HG03064 (cell line): Measurements from ENCODE around the gene INPP5D.

Source experiments
- ATAC-seq: cut with Tn5 transposase; IDR thresholded peaks from one replicate; pipeline ENCODE4 v1.9.1; 2021; ENCODE audit warnings: low read depth; ENCODE audit not compliant: unreplicated experiment

Gene INPP5D

GRCh38 chr2:233031556-233032500 is 28.3 kb upstream of the INPP5D start:
- no peak for ATAC-seq

GRCh38 chr2:233032551-233033320 is 27.4 kb upstream of the INPP5D start, which contains the start of gene NEU2:
TSS of gene NEU2 (plus strand) at chr2:233032672. CDS start at chr2:233032672, 0 bp downstream.
- ATAC-seq, result no peak

- ATAC-seq, result no peak
These were observed 26.5 kb upstream of the INPP5D start for GRCh38 chr2:233033672-233034071.

DNA sequence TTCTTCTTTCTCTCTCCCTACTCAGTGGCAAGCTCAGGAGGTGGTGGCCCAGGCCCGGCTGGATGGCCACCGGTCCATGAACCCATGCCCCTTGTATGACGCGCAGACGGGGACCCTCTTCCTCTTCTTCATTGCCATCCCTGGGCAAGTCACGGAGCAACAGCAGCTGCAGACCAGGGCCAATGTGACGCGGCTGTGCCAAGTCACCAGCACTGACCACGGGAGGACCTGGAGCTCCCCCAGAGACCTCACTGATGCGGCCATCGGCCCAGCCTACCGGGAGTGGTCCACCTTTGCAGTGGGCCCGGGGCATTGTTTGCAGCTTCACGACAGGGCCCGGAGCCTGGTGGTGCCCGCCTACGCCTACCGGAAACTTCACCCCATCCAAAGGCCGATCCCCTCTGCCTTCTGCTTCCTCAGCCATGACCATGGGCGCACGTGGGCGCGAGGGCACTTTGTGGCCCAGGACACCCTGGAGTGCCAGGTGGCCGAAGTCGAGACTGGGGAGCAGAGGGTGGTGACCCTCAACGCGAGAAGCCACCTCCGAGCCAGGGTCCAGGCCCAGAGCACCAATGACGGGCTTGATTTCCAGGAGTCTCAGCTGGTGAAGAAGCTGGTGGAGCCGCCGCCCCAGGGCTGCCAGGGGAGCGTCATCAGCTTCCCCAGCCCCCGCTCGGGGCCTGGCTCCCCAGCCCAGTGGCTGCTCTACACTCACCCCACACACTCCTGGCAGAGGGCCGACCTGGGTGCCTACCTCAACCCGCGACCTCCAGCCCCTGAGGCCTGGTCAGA is 25.9 kb upstream of the INPP5D start:
- ATAC-seq, result no peak

DNA sequence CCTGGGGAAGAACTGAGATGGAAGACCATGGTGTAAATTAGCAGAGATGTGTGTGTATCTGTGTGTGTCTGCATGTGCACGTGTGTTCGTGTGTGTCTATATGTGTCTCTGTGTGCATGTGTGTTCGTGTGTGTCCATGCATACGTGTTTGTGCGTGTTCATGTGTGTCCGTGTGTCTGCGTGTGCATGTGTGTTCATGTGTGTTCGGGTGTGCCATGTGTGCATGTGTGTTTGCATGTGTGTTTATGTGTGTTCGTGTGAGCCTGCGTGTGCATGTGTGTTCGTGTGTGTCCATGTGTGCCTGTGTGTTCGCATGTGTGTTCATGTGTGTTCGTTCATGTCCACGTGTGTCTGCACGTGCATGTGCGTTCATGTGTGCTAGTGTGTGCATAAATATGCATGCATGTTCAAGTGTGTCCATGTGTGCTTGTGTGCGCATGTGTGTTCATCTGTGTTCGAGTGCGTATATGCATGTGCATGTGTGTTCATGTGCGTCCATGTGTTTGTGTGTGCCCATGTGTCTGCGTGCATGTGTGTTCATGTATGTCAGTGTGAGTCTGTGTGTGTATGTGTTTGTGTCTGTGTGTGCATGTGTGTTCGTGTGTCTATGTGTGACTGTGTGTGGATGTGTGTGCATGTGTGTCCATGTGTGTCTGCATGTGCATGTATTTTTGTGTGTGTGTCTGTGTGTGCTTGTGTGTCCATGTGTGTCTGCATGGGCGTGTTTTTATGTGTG is 24.5 kb upstream of the INPP5D start:
- ATAC-seq, result no peak

DNA sequence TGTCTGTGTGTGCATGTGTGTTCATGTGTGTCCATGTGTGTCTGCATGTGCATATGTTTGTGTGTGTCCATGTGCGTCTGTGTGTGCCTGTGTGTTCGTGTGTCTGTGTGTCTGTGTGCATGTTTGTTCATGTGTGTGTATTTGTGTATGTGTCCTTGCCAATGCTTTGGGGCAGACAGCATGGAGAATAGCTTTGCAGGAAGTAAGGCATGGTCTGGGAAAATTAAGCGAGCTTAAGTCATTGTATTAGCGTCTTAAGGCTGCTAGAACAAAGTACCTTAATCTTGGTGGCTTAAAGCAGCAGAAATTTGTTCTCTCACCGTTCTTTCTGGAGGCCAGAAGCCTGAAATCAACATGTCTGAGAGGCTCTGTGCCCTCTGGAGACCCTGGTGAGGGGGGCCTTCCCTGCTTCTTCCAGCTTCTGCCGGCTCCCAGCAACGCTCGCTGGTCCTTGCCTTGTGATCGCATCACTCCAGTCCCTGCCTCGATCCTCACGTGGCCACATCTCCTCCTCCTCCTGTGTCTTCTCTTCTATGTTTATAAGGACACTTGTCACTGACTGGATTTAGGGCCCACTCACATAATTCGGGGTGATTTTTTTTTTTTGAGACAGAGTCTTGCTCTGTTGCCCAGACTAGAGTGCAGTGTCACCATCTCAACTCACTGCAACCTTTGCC is 23.8 kb upstream of the INPP5D start:
- no peak for ATAC-seq

DNA sequence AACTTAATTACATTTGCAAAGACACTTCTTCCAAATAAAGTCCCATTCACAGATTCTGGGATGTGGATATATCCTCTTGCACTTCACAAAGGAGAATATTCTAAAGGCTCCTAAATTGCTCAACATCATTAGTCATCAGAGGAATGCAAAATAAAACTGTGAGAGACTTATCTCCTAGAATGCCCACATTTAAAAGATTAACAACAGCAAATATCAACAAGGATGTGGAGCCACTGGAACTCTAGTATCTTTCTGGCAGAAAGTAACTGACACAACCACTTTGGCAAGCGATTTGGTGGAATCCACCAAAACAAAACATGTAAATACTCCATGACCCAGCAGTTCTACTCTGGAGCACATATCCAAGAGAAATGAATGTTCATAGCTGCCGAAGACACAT is 23.1 kb upstream of the INPP5D start:
- ATAC-seq, result no peak

DNA sequence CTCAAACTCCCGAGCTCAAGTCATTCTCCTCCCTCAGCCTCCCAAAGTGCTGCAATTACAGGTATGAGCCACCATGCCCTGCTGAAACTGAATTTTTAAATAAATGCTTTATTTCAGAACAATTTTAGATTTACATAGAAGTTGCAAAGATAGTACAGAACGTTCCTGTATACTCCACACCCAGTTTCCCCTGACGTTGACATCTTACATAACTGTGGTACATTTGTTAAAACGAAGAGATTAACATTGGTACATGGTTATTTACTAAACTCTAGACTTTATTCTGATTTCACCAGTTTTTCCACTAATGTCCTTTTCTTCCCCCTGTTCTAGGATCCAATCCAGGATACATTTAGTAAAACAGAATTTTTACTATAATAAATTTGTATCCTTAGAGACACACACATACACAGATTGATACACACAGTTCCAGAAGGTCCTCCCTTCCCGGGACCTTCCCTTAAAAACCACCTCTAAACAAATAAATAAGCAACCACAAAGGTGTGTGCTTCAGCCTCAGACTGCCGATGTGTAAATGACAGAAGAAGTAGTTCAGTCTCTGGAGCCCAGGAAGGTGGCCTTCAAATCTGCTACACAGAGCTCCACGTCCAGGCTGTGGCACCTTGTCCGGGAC is 20.8 kb upstream of the INPP5D start:
- ATAC-seq, result no peak

DNA sequence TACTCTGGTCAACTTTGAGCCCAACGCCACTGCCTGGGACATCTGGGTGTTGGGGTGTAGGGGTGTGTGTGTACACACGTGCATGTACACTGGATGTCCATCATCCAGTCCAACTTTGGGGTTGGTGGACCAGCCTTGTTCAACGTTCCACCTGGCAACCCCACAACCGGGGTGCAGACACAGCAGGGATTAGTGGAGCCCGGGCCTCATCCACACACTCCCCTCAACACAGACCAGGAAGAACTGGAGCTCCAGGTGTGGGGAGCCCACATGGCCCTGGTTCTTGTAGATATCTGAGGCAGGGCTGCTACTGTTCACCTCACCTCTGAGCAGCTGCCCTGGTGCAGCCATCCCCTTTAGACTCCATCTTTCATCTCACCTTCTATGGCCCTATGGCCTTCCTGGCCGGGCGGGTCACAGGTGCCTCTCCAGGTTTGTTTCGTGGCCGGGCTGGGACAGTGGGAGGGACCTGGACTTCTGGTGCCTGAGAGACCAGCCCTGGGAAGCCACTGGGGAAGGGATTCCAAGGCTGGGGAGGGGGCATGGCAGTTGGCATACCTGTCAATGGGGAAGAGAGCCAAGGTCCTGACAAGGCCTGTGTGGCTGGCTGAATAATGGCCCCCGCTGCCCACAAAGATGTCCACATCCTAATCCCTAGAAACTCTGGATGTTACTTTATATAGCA is 20.2 kb upstream of the INPP5D start:
- ATAC-seq, result no peak

DNA sequence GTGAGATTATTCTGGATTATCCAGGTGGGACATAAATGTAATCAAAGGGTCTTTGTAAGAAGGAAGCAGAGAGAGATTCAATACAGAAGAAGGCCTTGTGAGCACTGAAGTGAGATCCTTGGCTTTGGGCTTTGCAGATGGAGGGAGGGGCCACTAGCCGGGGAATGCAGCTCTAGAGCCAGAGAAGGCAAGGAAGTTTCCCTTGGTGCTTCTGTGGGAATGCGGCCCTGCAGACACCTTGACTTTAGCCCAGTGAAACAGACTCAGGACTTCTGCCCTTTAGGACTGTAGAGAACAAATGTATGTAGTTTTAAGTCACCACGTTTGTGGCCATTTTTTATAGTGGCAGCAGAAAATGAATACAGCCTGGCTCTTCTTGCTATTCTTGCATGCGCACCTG is 19.6 kb upstream of the INPP5D start:
- no peak for ATAC-seq

- ATAC-seq, result no peak
These were observed 18.3 kb upstream of the INPP5D start for GRCh38 chr2:233041722-233042323.

DNA sequence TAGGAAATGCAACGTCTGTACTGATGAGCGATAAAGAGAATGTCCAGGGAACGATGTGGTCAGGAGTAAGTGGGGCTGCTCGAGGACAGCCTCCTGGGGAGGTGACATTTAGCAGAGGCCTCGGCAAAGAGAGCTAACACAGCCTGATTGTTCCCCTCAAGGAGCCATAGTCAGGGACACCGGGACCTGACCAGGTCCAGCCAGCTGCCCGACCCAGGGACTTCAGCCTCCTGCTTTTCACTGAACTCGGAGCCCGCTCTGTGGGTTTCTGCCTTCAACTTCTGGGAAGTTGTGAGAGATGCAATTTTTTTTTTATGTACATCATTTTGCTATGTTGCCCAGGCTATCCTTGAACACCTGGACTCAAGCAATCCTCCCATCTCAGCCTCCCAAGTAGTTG is 17.6 kb upstream of the INPP5D start:
- ATAC-seq, result no peak

- ATAC-seq, result no peak
These were observed 15.1 kb upstream of the INPP5D start for GRCh38 chr2:233044974-233045605.

DNA sequence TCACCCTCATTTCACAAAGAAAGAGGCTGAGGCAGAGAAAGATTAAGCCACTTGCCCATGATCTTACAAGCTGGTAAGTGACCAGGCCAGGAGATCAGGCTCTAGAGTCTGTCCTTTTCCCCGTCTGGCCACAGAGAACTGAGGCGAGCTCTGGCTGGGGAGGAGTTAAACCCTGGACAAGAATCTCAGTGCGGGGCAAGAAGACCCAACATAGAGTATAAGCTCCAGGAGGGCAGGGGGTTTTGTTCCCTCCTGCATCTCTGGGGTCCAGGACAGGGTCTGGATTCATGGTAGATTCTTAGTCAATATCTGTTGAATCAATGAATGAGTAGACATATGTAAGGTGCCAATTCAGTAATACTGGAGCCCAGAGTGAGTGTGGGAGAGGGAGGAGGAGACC is 12.9 kb upstream of the INPP5D start:
- ATAC-seq, result no peak

DNA sequence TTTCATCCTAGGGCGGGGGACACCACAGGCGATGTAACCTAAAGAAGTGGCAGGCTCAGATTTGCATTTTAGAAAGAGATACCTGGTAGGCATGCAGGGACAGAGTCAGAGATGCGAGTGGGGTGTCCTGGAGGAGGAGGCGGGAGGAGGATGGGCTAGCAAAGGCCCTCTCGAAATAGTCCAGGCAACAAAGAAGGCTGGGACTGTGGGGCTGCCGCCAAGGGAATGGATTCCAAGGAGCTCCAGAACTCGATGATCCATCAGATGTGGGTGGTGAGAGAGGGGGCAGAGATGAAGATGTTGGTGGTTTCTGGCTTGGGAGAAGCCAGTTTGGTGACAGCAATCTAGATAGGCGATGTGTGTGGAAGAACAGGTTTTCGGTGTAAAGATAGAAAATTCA is 12.5 kb upstream of the INPP5D start:
- ATAC-seq, result no peak

DNA sequence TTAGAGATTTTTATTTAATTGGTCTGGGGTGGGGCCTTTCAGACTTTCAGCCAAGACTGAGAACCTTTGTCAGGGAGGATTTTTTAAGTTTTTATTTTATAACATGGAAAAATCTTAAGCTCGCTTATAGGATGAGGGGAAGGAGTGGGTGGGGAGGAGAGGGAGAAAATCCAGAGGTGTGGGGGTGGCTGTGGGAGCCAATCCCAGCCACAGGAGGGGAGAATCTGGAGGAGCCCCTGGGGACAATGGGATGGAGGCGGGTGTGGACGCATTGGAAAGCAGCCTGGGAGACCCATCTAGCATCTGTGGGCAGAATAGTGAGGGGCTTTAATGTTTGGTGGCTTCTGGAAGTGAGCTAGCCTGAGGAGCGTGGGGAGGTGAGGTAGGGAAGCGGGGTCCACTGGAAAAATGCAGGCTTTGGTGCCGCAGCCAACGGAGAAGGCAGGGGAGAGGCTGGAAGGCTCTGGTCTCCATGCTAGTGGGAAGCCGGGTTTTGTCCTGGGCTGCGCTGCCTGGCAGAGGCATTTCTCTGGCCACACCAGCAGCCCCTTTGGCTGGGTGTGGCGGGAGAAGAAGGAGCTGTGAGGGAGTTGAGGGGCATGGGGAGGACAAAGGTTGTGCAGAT is 11.5 kb upstream of the INPP5D start:
- no peak for ATAC-seq

DNA sequence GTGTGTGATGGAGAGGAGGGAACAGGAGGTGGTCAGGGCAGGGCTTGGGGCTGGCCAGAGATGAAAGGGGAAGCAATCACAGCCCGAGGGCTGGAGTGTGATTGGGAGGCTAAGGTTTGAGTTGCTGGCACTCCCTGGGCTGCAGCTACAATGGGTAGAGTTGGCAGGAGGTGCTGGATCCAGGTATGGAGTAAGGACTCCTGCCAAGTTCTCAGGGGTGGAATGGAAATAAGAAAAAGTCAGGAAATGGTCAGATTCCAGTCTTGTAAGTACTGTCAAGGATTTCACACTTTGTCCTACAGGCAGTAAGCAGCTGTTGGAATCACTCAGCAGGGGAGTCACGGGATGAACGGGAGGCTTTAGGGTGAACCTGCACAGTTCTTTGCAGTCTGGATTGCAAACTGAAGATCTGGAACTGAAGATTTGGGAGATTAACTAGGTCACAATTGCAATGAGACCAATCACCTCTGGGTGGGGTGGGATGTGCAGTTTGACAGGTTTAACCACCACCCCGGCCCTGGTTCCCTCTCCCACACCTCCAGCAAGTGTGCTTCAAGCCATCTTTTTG is 10.9 kb upstream of the INPP5D start:
- no peak for ATAC-seq
